GM18870 (cell line): ENCODE results near the gene TMTC2.
"Not testable (repeated sequence)": the region's sequence is repeated elsewhere in the genome, so short reads cannot be mapped to it uniquely, and the experiment has no call there.

ENCODE experiments used
- ATAC-seq: cut with Tn5 transposase; IDR thresholded peaks from one replicate; pipeline ENCODE4 v1.9.1; 2021; ENCODE audit warnings: moderate library complexity; ENCODE audit not compliant: unreplicated experiment

Gene TMTC2

DNA sequence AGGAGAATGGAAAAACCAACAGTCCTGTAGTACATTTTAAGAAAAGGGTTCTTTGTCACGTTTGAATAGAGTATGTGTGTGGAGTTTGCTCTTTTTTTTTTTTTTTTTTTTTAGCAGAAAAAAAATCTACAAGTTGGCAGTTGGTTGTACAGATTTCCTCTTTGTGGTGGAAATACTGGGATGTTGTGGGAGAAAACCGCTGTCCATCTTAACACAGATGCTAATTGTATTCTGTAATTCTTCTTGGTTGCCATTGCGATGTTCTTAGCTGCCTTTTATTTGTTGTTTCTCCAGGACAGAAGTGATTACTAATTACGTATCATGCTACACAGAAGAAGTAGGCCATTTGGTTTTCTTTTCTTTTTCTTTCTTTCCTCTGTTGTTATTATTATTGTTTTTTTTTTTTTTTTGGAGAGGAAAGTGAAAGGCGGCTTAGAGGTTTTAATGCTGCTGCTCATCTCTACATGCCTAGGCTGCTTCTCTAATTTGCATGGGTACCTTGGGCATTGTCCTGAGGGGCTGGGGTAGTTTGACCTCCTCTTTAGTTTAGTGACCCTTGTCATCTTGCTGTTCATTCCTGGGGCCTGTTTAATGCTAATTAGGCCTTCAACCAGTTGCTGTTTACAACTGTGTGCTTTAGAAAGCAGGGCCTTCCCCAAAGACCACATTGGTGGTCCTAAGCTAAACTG is 94.7 kb downstream of the TMTC2 start:
- no peak for ATAC-seq

GRCh38 chr12:82783435-82783834 is 96.7 kb downstream of the TMTC2 start:
- ATAC-seq = no peak

GRCh38 chr12:82787016-82787415 is 100.3 kb downstream of the TMTC2 start:
- ATAC-seq = no peak

GRCh38 chr12:82788594-82788993 is 101.9 kb downstream of the TMTC2 start:
- no peak for ATAC-seq

DNA sequence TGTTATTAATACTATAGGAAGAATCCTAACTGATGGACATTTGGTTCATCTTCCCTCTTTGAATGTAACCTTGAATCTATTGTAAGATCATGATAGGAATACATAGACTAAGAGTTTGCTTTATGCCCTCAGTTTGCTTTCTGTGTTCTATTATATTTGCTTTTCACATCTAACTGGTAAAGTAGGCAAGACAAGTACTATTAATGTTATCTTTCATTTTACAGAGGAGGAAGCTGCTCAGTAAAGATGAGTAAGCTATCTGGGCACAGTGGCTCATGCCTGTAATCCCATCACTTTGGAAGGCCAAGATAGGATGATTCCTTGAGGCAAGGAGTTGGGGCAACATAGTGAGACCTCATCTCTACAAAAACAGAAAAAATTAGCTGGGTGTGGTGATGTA is 103.0 kb downstream of the TMTC2 start:
- no peak for ATAC-seq

GRCh38 chr12:82793751-82794281 is 107.1 kb downstream of the TMTC2 start:
- no peak for ATAC-seq

DNA sequence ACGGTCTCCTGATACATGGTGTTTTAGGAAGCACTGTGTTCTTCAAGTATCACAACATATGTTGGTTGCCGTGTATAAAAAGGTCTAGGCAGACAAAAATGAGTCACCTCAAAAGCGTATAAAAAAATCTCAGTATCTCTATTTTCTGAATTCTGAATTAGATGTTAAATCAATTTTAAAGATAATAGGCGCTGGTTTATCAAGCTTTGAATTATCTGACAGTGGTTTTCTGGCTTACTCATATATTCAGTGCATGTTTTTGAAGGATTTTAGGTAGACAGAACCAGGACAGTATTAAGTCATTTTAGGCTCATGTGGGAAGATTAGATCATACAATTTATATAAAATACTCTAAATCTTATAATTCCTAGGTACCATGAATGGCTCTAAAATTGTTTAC is 110.8 kb downstream of the TMTC2 start:
- ATAC-seq = no peak

GRCh38 chr12:82800185-82800584 is 113.5 kb downstream of the TMTC2 start:
- ATAC-seq = no peak

GRCh38 chr12:82801951-82802610 is 115.4 kb downstream of the TMTC2 start:
- ATAC-seq = no peak

GRCh38 chr12:82803201-82803600 is 116.5 kb downstream of the TMTC2 start:
- ATAC-seq = no peak

DNA sequence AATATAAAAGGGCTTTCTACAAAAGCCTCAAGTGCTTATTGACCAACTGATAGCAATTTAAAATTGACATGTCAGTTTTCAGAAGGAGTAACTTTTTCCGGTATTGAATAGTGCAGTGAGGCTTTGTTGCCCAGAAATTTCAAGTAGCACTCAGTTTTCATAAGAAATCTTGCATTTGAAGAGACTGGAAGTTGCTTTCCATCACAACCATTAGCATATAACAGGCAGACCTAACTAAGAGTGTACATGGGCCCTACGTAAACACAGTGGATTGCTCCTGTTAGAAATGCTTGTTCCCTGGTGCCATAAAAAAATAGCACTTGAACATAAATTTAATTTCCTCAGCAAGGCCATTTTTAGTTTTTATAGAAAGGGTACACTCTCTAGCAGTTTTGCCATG is 117.9 kb downstream of the TMTC2 start:
- no peak for ATAC-seq

DNA sequence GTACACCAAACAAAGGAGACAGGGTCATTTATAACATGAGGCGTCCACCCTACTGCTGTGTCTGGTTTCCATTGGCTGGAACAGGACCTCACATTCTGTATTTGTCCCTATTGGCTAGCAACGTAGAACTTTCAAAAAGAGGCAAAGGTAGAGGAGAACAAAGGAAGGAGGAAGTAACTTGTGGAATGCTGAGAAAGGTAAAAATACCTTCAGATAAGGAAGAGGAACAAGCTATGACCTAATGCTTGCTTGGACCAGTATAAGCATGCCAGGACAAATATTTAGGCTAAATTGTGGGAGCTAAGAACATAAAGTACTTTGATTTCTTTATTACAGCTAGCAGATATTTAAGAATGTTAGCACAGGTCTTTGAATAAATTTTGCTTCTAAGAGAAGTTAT is 118.3 kb downstream of the TMTC2 start:
- ATAC-seq = not testable (repeated sequence)

- ATAC-seq = no peak
Measured at GRCh38 chr12:82805812-82806497, 119.2 kb downstream of the TMTC2 start.

- no peak for ATAC-seq
Measured at GRCh38 chr12:82807132-82807737, 120.5 kb downstream of the TMTC2 start.

GRCh38 chr12:82810568-82810967 is 123.9 kb downstream of the TMTC2 start:
- ATAC-seq = no peak

- ATAC-seq = no peak
Measured at GRCh38 chr12:82817368-82817767, 130.7 kb downstream of the TMTC2 start.

DNA sequence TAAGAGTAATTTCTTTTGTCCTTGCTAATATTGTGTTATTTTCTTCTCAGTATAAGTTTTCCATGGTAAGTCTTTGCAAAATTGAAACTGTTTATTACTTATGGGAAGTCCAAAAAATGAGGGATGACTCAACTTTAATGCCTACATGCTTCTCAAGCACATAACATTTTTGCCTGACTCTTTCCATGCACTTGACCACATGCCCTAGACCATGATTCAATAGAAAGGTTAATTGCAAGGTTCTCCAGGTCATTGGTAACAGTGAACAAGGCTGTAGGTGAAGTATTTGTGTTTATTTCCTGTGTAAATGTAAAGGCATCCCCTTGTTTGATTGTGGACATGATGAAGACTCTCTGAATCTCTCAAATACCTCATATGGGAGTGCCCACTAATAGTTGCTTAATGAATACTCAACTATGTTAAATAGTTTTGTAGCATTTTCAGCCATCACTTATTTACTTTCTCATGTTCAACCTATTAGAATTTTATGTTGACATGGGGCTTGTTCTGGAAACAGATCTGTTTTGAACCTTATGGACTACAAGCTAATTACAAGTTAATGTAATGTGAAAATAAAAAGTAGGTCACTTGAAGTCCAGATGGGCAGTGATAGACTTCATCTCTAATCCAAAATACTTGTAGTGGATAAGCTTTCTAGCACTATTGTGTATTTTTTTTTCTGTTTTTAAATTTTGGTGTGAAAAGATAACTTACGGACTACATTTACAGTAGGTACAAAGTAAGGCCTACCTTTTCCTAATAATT is 131.7 kb downstream of the TMTC2 start:
- no peak for ATAC-seq

GRCh38 chr12:82826505-82826904 is 139.8 kb downstream of the TMTC2 start:
- ATAC-seq = no peak

GRCh38 chr12:82832096-82832495 is 145.4 kb downstream of the TMTC2 start:
- ATAC-seq = no peak

DNA sequence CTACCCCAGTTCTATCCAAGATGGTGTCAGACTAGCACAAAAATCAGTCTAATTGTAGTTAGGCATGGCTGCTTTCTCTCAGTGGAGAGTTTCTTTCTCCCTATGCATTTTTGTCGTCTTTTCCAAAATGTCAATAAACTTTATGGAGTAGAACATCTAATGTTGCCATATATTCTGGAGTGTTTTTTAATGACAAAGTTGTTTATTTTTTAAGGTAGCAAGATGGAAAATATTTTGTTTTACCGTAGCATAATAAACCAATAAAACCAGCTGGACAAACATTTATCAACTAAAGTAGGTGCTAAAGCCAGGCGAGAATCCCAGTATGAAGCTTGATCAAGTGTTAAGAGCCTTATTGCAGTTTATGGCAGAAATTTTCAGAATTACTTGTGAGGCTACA is 146.3 kb downstream of the TMTC2 start:
- no peak for ATAC-seq

DNA sequence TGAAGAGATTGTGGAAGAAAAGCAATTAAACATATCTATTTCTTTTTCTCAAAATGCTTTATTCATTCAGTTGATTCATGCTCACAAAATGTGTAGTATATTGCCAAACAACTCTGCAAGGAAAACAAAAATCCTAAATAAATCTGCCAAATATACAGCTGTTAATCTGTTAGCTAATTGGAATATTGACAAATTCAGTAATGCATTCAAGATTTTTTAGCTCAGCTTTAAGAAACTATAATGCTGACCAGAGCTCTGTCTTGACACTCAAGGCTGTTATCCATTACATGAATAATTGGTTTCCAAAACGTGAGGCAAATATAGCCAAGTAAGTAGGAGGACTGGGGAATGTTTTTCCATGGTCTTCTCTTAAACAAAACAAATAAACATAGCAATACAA is 146.8 kb downstream of the TMTC2 start:
- no peak for ATAC-seq
